PFSK-1 (cell line): ENCODE measurements around the gene APBA3.

Source experiments
- FOXP2 ChIP-seq: optimal IDR thresholded peaks from 2 replicates; pipeline ENCODE3; 2011; ENCODE audit warnings: borderline replicate concordance, control low read depth, inconsistent platforms; ENCODE audit not compliant: insufficient read depth; ENCODE audit errors: extremely low read length, extremely low read depth
- POLR2AphosphoS5 ChIP-seq: IDR thresholded peaks from 2 replicates; pipeline ENCODE4 v1.6.1; 2012; ENCODE audit warnings: low read depth, mild to moderate bottlenecking, control low read depth, low read length, moderate library complexity
- TAF1 ChIP-seq: IDR thresholded peaks from 2 replicates; pipeline ENCODE4 v1.6.1; 2012; ENCODE audit warnings: low read length, control low read depth, borderline replicate concordance; ENCODE audit not compliant: insufficient read depth

DNA sequence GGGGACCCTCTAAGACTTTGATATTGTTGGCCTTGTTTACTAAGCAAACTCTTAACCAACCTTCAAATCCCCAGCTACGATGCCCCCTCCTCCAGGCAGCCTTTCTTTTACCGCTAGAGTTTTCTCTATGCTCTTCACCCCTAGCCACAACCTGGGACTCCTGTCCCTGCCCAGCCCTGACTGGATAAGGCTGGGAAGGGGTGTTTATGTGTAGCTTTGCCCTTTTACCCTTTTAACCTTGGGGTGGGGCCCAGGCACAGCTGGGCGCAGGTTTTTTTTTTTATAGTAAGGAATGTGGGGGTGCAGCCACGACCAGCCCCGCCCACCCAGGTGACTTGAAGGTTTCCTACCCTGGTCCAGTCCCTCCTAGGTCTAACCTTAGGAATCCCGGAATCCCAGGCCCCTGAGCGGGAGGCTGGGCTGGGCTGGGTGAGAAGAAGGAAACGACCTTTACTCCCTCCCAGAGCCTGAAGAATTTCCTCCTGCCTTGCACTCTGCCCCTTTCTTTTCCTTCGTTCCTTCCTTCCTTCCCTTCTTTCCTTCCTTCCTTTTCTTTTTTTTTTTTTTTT, 41.1 kb downstream of the APBA3 start:
- no peak for TF ChIP-seq TAF1
- no peak for TF ChIP-seq POLR2AphosphoS5
- no peak for TF ChIP-seq FOXP2
